ENCODE results near the gene TNN.
"Not testable (repeated sequence)": the region's sequence is repeated elsewhere in the genome, so short reads cannot be mapped to it uniquely, and the experiment has no call there.

The TNN gene

DNA sequence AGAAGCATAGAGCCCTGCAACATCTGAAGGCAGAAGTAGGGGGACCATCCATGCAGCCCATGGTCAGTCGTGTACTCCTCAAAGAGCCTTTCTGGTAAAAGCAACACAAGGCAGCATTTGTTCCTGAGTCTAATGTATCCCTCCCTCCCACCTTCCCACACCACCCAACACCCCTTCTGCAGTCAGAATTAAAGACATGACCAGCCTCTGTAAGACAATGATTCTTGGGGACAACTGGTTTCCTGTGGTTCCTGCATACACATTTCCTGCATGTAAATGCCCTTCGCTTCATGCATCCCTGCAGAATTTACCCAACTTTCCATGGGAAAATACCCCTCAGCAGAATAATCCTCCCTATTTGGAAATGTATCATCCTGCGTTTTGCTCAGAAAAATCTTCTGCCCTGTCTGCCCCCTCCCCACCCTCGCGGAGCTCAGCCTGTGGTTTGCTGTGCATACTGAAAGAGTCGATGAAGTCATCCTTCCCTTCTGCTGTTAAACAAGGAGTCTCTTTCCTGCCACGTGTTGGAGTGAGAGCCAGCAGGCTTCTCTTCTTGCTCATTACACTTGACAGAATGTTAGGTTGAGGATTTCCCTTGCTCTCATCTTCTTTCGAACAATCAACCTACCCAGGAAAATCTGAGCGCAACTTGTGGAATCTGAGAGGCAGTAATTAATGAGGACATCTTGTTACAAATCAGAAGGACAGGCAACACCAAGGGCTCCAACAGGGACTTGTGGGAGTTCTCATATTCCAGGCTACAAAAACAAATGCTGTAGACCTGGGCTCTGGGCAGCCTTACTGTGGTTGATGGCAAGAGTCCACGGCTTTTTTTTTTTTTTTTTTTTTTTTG lies 4.7 kb downstream of the TNN start:
- DNase-seq (ENCODE audit: low spot score), result peak; percentile 7

DNA sequence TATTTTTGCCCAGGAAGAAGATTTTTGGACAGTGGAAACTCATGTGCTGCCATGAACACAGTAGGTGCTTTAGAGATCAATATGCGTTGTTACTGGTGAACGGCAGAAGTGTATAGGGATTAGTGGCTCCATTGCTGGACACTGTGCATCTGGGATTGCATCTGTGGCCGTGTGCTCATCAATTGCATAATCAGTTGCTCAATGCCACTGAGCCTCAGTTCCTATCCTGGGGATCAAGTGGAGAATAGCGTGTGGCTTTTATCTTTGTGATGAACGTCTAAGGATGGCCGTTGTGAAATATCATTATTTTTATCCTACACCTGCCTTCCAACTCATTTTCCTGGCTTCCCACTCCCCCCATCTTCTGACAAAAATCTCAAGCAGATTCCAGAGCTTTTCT lies 5.4 kb downstream of the TNN start:
- DNase-seq (ENCODE audit: low spot score), result no peak

DNA sequence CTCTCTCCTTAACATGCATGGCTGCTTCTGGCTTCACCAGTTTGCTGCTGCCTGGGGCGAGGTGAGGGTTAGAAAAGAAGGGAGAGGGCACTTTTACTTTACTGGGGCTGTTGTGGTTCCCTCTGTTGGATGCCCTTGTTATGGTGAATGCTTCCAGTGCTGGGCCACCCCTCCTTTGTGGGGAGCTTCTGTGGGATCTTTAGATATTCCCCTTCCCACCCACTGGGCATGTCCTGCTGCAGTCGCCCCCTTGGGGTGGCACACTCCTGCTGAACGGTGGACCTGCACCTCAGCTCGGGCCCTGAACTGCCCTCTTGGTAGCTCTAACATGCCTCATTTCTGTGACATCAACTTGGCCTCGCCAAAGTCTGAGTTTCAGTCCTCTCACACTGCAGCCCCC lies 6.0 kb downstream of the TNN start:
- no peak for DNase-seq (ENCODE audit: low spot score)

DNA sequence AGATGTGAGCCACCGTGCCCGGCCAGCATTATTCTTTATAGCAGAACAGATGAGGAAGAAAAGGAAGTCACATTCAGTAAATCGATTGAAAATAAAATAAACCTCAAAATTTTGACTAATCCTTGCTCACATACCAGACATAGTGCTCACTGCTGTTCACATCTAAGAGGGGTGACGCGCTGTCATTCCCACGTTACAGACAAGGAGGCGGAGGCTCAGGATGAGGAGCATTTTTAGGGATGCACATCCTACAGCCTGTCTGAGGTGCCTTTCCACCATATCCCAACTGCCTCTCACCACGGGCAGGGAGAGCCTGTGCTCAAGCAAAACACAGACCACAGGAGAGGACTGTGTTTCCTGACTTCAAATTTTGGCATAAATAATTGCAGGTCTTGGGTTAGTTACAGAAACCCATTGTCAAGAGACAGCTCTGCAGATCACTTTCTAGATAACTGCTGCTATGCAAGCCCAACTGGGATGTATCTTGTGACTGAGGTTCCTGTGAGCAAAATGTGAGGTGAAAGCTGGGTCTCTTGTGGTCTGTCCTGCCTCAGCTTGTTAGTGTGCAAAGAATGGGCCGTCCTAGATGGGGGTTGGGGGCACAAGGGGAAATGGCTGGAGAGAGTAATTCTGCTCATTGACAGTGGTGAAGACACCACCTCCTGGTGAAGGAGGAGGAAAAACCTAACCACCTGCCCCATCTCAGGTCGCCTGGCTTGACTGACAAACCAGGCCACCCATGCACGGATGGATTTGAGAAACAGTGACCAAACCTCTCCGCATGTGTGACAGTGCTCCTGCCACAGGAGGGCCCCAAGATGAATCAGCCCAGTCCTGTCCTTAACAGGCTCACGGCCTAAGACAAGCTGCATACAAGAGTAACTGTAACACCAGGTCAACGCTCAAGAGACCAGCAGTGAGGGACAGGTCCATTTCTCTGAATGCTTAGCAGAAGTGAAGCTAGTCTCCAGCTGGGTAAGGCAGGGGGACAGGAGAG lies 8.2 kb downstream of the TNN start:
- no peak for DNase-seq (ENCODE audit: low spot score)

DNA sequence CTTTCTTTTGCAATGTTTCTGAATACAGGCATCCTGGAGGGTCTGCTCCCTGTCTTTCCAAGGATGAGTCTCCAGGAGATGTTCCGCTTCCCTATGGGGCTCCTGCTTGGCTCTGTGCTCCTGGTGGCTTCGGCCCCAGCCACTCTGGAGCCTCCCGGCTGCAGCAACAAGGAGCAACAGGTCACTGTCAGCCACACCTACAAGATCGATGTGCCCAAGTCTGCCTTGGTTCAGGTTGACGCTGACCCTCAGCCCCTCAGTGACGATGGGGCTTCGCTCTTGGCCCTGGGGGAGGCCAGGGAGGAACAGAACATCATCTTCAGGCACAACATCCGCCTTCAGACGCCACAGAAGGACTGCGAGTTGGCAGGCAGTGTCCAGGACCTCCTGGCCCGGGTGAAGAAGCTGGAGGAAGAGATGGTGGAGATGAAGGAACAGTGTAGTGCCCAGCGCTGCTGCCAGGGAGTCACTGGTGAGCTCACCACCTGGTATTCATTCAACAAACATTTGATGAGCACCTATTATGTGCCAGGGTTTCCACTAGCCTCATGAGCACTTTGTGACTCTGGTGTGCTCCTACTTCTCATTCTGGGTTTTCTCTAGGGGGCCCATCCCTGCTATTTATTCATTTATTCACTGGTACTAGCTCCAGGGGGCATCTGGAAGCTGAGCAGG lies 9.9 kb downstream of the TNN start:
- DNase-seq (ENCODE audit: low spot score), result no peak

DNA sequence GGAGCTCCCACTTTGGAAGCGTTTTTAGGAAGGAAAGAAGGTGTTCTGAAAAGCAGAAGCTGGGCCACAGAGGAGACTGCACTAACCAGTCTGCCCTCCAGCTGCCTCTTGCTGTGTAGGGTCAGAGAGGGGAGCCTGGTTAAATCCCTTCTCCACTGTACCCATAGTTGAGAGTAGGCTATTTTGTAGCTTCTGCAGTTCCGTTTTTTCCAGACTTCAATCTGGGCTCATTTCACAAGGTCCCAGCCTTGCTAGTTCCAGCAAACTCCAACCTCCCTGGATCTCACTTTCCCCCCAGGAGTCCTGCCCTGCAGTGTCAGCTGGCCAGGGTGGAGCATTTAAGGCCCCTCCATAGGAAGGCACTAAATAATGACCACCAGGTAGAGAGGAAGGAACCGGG lies 11.0 kb downstream of the TNN start:
- DNase-seq (ENCODE audit: low spot score), result no peak

DNA sequence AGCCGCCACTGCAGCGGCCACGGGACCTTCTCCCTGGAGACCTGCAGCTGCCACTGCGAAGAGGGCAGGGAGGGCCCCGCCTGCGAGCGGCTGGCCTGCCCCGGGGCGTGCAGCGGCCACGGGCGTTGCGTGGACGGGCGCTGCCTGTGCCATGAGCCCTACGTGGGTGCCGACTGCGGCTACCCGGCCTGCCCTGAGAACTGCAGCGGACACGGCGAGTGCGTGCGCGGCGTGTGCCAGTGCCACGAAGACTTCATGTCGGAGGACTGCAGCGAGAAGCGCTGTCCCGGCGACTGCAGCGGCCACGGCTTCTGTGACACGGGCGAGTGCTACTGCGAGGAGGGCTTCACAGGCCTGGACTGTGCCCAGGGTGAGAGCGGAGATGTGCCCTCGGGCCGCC lies 11.7 kb downstream of the TNN start:
- DNase-seq (ENCODE audit: low spot score), result no peak

DNA sequence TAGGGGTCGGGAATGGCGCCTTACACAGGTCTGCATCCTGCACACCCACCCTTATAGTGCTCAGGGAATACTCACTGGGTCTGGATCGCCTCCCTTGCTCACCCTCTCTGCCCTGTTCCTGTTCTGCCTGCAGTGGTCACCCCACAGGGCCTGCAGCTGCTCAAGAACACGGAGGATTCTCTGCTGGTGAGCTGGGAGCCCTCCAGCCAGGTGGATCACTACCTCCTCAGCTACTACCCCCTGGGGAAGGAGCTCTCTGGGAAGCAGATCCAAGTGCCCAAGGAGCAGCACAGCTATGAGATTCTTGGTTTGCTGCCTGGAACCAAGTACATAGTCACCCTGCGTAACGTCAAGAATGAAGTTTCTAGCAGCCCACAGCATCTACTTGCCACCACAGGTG lies 12.4 kb downstream of the TNN start:
- no peak for DNase-seq (ENCODE audit: low spot score)

DNA sequence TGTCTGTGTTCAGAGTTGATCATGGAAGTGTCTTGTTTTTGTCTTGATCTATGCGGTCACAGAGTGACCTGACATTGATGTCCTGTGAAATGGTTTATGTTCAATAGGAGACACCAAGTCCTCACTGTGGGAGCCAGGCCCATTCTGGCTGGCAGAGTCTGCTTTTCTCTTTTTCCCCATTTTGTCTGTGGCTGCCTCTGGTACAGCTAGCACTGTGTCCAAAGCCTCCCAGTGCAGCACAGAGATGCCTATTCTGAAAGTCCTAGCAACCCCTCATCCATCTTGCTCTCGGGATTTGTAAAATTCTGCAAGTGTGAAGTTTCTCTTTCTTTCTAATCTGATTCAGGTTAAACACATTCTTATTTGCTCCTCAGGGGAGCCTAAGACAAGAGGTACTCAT lies 14.3 kb downstream of the TNN start:
- DNase-seq (ENCODE audit: low spot score), result no peak

DNA sequence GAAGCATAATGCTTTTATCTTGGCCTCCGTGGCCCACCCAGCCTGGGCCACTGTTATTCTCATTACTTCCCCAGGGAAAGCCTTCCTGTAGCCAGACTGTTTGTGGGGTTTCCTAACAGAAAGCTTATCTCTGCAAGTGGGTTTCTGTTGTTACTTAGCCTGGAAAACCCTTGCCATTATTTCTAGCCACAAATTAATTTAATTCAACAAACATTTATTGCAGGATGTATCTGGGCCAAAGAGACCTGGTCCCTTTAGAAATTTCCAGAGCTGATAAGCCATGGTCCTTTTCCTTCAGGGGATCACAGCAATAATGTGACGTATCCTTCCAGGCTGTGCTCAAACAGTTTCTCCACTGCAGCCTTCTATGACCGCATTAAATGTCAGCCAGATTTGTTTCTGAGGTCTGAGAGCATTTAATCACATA lies 20.9 kb downstream of the TNN start:
- no peak for DNase-seq (ENCODE audit: low spot score)

DNA sequence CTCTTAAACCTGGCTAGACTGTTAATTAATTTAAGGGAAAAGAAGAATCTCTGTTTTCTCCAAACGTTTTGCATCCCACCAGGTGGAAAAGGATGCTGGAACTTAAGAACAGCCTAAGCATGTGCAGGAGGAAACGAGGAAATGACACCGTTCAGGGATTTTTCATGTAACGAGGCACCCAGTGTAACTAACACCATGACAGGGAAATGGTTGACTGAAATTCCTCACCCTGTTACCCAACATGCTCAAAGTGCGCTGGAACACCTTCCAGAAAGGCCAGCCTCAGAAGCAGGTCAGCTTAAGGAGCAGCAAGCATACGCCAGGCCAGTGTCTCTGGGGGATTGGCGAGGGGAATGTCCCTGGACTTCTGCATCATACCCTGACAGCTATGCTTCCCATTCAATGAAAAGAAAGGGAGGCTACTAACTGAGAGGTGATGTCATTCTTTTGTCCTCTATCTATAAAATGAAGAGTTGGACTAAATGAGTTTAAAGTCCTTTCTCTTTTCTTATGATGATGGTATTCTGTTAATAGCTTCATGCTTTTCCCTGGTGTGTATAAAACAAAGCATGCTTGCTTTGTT lies 21.6 kb downstream of the TNN start:
- no peak for DNase-seq (ENCODE audit: low spot score)

DNA sequence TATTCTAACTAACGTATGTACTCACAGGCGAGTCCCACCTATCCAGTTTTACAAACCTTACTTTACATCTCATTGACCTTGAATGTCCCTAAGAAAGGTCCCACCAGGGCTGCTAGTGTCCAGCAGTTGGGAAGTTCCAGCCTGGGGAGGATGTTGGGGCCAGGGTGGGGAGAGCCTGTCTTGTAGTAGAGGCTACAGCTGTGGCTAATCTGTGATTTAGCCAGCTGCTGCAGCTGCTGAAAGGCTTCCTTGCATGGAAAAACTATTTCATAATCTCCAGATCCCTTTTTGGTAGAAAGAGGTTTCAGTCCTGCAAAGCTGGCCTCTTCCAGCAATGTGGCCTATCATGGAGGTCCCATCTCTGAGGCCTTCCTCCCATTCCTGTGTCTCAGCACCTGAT lies 23.1 kb downstream of the TNN start:
- no peak for DNase-seq (ENCODE audit: low spot score)

DNA sequence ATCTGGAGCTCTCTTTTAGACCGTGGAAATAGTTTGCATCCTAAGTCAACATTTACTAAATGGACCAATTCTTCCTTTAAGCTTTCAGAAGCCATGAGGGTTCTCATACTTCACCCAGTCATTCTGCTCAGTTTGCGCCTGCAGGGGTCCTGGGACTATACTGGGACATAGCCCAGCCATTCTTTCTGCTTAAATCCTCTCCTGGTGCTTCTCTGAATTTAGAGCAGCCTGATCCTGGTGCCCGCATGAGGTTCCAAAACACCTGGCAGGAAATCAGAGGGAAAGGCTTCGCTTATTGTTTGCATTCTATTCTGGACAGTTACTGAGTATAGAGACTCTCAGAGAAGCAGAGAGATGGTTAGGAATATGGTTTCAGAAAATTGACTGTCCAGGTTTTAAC lies 27.0 kb downstream of the TNN start:
- no peak for DNase-seq (ENCODE audit: low spot score)

DNA sequence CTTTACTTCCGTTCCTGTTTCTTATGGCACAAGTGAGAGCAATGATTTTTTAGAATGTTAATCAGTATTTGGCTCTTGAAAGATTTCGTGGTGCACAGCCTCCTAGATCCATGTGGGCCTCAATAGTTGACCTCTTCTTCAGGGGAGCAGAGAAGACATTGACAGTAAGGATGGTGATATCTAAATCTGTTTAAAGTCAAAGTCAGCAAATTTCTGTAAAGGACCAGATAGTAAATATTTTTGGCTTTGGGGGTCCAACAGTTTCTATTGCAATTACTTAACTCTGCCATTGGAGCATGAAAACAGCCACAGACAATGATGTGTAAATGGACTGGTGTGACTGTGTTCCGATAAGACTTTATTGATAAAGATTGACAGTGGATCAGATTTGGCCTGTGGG lies 27.4 kb downstream of the TNN start:
- no peak for DNase-seq (ENCODE audit: low spot score)

DNA sequence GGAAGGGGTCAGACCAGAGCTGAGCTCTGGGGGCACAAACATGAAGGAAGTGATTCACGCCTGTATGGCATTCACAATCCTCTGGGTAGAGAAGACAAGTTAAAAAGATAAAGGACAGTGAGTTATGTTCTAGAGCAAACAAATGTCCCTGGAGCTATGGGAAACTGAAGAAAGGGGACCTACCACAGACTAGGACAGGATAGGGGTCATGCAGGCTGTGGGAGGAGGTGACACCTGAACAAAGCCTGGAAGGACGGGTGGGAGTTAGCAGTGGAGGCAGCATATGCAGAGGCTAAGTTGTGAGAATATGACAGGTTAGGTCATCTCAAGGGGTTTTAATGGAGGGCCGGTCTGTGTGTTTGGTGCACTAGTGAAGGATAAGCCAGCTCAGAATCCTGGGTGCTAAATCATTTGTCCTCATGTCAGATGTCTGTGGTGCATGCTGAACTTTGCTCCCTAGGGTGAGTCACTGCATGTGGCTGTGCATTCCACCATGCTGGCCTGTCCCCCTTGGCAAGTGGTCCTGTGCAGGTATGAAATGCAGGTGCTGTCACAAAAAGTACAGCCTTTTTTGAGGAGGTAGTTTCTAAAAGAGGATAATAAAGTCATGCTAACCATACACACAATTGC lies 28.5 kb downstream of the TNN start:
- DNase-seq (ENCODE audit: low spot score), result no peak

DNA sequence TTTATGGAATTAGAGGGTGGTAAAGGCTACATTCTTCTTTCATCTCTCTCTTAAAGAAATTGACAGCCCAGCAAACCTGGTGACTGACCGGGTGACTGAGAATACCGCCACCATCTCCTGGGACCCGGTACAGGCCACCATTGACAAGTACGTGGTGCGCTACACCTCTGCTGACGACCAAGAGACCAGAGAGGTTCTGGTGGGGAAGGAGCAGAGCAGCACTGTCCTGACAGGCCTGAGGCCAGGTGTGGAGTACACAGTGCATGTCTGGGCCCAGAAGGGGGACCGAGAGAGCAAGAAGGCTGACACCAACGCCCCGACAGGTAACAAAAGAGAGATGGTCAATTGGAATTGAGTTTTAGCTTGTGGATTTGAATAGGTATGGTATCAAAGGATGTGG lies 29.7 kb downstream of the TNN start:
- DNase-seq (ENCODE audit: low spot score), result no peak

DNA sequence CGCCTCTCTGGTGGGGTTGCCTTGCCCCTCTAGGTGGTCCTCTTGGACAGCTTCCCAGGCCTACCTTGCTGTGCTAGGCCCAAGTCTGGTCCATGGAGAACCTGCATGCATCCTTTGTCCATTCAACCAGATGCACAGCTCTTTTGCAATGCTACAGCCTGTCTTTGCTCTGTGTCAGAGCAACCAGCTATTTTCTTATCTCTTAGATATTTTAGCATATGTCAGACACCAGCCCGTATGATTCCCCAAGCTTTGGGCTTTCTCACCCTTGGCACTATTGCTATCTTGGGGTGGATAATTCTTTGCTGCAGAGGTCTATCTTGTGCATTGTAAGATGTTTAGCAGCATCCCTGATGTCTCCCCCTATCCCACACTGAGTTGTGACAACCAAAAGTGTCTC lies 32.3 kb downstream of the TNN start:
- no peak for DNase-seq (ENCODE audit: low spot score)

DNA sequence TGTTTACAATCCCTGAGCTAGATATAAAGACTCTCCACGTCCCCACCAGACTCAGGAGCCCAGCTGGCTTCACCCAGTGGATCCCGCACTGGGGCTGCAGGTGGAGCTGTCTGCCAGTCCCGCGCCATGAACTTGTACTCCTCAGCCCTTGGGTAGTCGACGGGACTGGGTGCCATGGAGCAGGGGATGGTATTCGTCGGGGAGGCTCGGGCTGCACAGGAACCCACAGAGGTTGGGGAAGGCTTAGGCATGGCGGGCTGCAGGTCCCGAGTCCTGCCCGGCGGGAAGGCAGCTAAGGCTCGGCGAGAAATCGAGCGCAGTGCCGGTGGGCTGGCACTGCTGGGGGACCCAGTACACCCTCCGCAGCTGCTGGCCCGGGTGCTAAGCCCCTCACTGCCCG lies 34.5 kb downstream of the TNN start:
- not testable (repeated sequence) for DNase-seq (ENCODE audit: low spot score)

DNA sequence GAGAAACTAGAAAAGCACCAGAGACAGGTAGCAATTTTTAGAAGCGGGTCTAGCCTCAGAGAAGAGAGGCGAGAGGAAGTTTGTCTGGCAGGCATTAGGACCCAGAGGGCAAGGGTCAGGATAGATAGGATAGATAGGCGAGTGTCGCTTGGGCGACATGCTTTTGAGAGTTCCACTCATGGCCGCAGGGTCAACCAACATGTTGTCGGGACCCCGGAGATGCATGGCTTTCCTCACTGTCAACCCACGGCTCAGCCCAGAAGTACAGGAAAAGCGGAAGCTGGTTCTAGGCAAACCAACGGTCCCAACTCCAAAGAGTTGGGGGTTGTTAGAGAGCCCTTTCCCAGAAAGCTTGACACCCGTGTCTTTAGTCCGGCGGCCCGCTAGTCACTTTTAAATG lies 38.9 kb downstream of the TNN start:
- not testable (repeated sequence) for DNase-seq (ENCODE audit: low spot score)

DNA sequence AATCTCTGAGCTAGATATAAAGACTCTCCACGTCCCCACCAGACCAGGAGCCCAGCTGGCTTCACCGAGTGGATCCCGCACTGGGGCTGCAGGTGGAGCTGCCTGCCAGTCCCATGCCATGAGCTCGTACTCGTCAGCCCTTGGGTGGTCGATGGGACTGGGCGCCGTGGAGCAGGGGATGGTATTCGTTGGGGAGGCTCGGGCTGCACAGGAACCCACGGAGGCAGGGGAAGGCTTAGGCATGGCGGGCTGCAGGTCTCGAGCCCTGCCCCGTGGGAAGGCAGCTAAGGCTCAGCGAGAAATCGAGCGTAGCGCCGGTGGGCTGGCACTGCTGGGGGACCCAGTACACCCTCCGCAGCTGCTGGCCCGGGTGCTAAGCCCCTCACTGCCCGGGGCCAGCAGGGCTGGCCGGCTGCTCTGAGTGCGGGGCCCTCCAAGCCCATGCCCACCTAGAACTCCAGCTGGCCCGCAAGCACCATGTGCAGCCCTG lies 40.7 kb downstream of the TNN start:
- not testable (repeated sequence) for DNase-seq (ENCODE audit: low spot score)

DNA sequence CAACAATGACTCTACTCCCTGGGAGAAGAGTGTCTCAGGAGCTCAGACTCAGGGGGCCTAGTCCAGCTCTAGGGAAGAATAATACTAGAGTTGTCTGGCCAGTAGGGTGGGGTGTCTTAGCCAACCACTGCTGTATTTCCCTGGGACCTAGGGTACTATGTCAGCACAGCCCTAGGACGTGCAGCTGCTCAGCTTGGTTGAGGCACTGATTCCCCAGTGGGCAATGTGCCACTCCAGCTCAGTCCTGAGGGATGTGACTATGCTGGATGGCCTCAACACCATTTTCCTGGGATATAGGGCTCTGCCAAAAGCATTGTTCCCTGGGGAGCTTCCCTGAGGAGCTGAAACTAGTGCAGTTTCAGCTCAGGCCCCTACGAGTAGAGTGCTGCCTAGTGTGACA lies 47.4 kb downstream of the TNN start:
- DNase-seq (ENCODE audit: low spot score), result no peak
